ENCODE measurements around the gene GRAMD4.

Gene GRAMD4

GRCh38 chr22:46598737-46599424, 21.3 kb upstream of the GRAMD4 start:
- DNase-seq = no peak

GRCh38 chr22:46600273-46600796, 19.9 kb upstream of the GRAMD4 start:
- DNase-seq = no peak

GRCh38 chr22:46602025-46602424, 18.2 kb upstream of the GRAMD4 start:
- no peak for DNase-seq

- no peak for DNase-seq
Measured at GRCh38 chr22:46604306-46604690, 15.9 kb upstream of the GRAMD4 start.

- no peak for DNase-seq
Measured at GRCh38 chr22:46605117-46605516, 15.1 kb upstream of the GRAMD4 start.

- DNase-seq = no peak
Measured at GRCh38 chr22:46606886-46607285, 13.3 kb upstream of the GRAMD4 start.

DNA sequence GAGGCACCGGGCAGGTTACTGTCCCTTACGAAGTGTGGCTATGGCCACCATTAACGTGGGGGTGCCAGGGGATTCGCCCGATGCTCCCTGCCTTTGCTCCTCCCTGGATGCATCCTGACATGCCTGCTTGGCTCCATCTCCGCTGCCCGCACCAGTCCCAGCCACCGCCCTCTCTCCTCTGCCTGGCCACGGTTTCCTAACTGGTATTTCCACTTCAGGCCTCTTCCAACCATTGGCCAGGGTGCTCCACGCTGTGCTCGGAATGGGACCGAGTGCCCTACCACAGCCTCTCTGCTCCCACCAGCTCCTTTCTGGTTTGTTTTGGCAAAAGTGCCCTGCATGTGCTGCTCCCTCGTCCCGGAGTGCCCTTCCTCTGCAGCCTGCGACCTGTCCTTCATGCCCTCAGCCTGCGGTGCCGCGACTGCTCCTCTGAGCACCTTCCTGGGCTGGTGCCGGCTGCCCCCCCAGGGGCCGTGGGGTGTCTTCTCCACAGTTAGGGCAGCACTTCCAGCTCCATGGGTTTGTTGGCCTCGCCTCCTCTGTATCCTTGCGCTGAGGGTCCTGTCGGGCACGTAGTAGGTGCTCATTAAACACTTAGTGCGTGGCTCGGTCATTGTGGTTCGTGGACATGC, 12.6 kb upstream of the GRAMD4 start:
- DNase-seq = no peak

DNA sequence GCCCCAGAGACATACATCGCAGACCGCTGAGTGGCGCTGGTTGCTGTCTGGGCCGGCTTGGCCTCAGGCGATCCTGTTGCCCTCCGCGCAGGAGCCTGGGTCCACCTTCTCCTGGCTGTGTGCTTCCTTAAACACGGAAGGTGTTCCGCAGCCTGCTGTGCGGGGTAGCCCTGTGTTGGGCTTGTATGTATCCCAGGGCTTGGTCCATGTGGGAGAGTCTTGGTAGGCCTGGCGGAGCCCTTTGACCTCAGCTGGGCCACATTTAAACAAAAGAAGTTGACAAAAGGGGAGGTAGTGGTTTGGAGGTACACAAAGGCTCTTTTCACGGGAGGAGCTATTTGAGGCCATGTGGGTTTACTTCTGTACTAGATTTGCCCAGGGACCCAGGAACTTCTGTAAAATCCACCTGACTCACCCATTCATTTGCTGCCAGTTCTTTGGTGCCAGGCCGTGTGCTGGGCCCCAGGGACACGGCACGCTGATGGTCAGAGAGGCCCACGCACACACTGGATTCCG, 11.0 kb upstream of the GRAMD4 start:
- no peak for DNase-seq

DNA sequence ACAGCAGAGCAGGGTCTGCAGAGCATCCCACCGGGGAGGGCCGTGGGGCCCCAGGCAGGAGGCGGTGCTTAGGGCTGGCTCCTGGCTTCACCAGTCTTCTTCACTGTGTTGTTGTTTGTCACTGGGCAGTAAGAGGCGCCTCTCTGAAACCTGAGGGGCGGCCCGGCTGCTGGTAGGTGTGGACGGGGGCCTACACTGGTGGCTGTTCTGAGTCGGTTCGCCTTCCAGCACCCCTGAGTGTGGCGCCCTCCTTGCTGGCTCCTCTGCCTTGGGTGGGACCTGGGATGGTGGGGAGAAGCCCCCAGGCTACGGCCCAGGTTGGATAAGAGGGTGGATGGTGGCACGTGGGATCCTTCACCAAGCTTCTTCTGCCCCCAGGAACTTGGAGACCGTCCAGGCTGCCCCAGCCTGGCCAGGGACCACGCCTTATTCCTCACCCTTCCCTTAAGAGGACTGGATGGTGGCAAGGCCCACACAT, 10.4 kb upstream of the GRAMD4 start:
- no peak for DNase-seq

- DNase-seq = no peak
Measured at GRCh38 chr22:46610356-46610755, 9.8 kb upstream of the GRAMD4 start.

GRCh38 chr22:46611189-46611588, 9.0 kb upstream of the GRAMD4 start:
- DNase-seq = no peak

GRCh38 chr22:46612341-46612903, 7.8 kb upstream of the GRAMD4 start:
- no peak for DNase-seq

DNA sequence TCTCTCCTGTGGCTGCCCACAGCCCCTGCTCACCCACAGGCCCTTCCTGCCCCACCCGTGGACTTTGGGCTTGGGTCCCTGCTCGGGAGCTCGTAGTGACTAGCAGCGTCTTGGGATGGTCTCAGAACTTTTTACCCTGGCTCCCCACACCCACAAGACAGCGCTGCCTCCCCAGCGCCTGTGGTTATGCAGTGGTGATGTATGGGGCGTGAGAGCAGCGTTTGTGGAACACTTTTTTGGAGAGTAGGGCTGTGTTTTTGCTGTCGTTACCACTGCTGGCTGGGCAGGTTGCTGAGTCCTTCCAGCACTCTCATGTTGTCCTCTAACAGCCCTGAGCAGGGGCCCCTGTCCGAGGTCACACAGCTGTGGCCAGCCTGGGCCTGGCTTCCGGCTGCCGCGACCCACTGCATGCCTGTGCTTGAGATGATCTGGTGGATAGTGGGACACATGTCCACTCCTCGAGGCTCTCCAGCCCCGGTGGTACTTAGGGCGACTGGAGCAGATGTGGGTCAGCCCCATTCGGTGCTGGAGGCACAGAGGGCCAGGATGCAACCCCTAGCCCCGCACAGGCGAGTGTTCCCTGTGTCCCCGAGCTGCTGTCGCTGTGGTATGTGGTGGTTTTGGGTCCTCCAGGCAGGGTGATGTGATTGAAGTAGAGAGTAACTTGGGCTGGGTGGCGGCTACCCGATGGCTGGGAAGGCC, 7.1 kb upstream of the GRAMD4 start:
- DNase-seq = no peak

GRCh38 chr22:46613606-46614021, 6.6 kb upstream of the GRAMD4 start:
- peak; percentile 74 for DNase-seq

- DNase-seq = no peak
Measured at GRCh38 chr22:46614025-46614931, 5.9 kb upstream of the GRAMD4 start.

DNA sequence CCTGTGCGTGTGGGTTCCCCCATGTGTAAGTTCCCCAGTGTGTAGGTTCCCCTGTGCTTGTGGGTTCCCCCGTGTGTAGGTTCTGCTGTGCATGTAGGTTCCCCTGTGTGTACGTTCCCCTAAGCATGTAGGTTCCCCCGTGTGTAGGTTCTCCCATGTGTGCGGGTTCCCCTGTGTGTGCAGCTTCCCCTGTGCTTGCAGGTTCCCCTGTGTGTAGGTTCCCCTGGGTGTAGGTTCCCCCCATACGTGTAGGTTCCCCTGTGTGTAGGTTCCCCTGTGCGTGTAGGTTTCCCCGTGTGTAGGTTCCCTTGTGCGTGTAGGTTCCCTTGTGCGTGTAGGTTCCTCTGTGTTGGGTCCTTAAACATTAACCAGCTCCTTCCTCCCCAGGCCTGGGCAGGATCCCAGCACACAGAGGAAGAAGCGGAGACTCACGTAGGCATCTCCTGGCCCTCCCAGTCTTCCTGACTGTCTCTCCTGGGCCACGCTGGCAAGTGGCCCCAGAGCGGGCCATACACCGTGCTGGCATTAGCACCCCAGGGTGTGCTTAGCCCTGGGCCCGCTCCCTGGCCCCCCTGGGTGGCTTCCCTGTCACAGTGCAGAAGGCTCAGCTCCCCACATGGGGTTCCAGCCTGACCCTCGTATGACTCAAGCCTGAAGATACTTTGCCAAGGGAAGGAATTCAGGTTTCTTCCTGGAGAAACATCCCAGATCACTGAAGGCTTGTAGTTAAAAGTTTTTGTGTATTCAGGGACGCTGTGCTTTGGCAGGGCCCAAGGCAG, 2.8 kb upstream of the GRAMD4 start:
- DNase-seq = no peak

DNA sequence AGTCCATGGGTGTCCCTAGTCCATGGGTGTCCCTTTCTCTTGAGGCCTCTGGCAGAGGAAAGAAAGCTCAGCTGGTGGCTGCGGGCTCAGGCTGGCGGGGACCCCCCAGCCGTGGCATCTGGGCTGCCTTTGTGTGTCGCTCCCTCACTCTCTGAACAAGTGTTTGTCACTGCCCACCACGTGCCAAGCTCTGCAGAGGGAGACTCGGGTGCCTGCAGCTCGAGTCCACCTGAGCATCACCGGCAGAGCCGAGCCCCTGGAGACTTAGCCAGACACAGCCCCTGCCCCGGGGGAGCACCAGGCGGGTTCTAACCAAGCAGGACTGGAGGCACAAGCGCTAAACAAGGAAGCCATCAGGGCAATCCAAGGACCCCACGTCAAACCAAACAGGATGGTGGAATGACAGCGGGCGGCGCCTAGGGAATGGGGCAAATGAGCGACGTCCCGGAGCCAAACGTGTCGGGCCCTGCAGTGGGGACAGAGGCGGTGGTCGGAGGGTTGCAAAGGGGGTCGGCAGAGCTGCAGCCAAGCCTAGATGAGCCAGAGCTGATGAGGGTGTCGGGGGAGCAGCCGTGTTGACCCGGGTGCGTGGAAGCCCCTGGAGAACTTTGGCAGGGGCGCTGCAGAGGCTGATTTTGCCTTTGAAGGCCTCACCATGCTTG, 2.1 kb upstream of the GRAMD4 start:
- no peak for DNase-seq

DNA sequence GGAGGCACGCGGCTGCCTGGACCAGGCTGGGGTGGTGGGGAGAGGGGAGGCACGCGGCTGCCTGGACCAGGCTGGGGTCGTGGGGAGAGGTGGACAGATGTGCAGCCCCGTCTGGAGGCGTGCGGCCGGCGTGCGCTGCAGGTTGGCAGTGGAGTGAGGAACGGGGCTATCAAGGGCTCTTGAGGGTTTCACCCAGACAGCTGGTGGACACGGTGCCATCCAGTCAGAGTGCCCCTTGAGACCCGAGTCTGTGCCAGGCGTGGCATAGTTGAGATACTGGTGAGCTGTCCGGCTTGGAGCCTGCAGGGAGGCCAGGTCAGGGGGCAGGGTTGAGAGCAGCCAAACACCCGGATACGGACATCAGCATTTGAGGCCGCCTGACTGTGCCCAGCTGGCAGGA, 1.5 kb upstream of the GRAMD4 start:
- DNase-seq = no peak

DNA sequence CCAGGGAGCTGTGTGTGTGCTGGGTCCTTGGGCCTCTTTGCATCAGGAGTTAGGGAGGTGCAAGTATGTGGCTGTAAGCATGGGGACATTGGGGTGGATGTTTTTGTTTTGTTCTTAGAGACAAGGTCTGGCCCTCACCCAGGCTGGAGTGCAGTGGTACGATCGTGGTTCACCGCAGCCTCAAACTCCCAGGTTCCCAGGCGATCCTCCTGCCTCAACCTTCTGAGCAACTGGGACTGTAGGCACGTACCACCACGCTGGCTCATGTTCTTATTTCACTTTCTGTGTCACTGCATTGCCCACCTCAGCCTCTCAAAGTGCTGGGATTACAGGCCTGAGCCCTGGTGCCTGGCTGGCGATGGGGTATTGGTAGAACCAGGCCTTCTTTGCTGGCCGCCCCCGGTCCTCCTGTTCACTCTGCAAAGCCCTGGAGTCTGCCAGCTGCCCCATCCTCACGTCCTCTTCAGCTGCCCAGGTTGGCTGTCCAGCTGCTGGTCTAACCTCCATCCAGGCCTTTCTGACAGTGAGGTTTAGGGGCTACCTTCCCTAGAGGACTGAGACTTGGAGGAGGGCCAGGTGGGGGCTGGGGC, 851 bp upstream of the GRAMD4 start:
- DNase-seq = no peak

GRCh38 chr22:46620588-46621242, 529 bp downstream of the GRAMD4 start:
- DNase-seq = no peak

Measured in NCI-H2171 treated with DMSO at 0.1 percent for 48 hours (cell line).